ENCODE measurements around the gene CD69. TPM values are rescaled to one million over a fixed set of nuclear protein-coding genes. Genes with fewer than 3 reads are reported as not detected.
"Not testable (repeated sequence)": the region's sequence is repeated elsewhere in the genome, so short reads cannot be mapped to it uniquely, and the experiment has no call there.

The CD69 gene
- total and polyA plus RNA-seq, 4 donors = 1.3 to 2.7 (median 1.7) TPM

DNA sequence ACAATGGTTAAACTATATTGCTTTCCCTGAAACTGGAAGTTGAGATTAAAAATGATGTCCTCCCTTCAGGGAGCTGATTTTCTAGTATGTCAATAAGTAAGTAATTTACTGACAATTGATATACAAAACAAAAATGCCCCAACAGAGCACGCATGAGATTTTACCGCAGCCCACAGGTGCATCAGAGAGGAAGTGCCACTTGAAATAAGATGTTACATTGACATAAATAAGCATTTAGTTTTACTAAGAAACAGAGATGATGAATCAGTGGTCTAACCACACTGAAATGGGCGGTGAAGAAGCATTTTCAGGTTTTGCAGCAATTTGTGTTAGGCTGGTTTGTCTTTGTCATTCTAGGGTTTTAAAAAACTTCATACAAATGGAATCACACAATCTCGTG lies 19.0 kb downstream of the CD69 start (continued):
- TF ChIP-seq JUND (IDR thresholded peaks at IDR 0.05) (no peak), MAX (IDR thresholded peaks at IDR 0.05) (no peak)

GRCh38 chr12:9740106-9740750 lies 20.5 kb downstream of the CD69 start:
- Histone ChIP-seq H3K36me3 (ENCODE audit: control insufficient read depth in 4 of 4, insufficient read depth in 3 of 4, low read depth in 1 of 4, low read length in 3 of 4) (no peaks in the 10 kb centered on the region), H3K4me1 (ENCODE audit: control insufficient read depth in 4 of 4, insufficient read depth in 4 of 4, low read length in 3 of 4) (peaks cover 0 to 1% (median 0%) of the 10 kb centered on the region in 4 donors), H3K9ac (ENCODE audit: low read depth in 1 of 2, low read length in 2 of 2) (no peak overlapping the region), H3K4me3 (ENCODE audit: low read depth in 1 of 3, low read length in 3 of 3) (no peak overlapping the region), H3K27ac (ENCODE audit: low read depth in 1 of 2, low read length in 2 of 2) (no peak overlapping the region), H3K9me3 (ENCODE audit: control insufficient read depth in 4 of 4, low read length in 3 of 4) (no peaks in the 10 kb centered on the region), H3K27me3 (ENCODE audit: control insufficient read depth in 4 of 4, insufficient read depth in 4 of 4, low read length in 3 of 4) (no peaks in the 10 kb centered on the region)
- WGBS = 86% methylated on average over 7 of the region's 7 CpGs
- DNase-seq (ENCODE audit: low spot score) = no peak
- TF ChIP-seq JUND (IDR thresholded peaks at IDR 0.05) = no peak
- TF ChIP-seq GABPA (IDR thresholded peaks at IDR 0.05 in 1 of 2, conservative IDR thresholded peaks at IDR 0.05 in 1 of 2) = no peak
- no peak for TF ChIP-seq ATF3 (IDR thresholded peaks at IDR 0.05)
- TF ChIP-seq EGR1 (IDR thresholded peaks at IDR 0.05; ENCODE audit: low read depth in 2 of 2) = no peak
- TF ChIP-seq NR2F2 (IDR thresholded peaks at IDR 0.05) = no peak
- TF ChIP-seq REST (IDR thresholded peaks at IDR 0.05) = no peak
- TF ChIP-seq, protein P1, sequence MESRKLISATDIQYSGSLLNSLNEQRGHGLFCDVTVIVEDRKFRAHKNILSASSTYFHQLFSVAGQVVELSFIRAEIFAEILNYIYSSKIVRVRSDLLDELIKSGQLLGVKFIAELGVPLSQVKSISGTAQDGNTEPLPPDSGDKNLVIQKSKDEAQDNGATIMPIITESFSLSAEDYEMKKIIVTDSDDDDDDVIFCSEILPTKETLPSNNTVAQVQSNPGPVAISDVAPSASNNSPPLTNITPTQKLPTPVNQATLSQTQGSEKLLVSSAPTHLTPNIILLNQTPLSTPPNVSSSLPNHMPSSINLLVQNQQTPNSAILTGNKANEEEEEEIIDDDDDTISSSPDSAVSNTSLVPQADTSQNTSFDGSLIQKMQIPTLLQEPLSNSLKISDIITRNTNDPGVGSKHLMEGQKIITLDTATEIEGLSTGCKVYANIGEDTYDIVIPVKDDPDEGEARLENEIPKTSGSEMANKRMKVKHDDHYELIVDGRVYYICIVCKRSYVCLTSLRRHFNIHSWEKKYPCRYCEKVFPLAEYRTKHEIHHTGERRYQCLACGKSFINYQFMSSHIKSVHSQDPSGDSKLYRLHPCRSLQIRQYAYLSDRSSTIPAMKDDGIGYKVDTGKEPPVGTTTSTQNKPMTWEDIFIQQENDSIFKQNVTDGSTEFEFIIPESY (IDR thresholded peaks at IDR 0.05) = no peak
- no peak for TF ChIP-seq MAX (IDR thresholded peaks at IDR 0.05)
- no peak for TF ChIP-seq RXRA (IDR thresholded peaks at IDR 0.05)
- TF ChIP-seq SP1 (IDR thresholded peaks at IDR 0.05) = no peak
- TF ChIP-seq CTCF (IDR thresholded peaks at IDR 0.05; ENCODE audit: low read depth, low read length, missing input control) = no peak
- TF ChIP-seq HNF4A (conservative IDR thresholded peaks at IDR 0.05) = no peak

- not testable (repeated sequence) for H3K27me3 ChIP-seq (ENCODE audit: control insufficient read depth in 4 of 4, insufficient read depth in 4 of 4, low read length in 3 of 4); H3K9me3 ChIP-seq (ENCODE audit: control insufficient read depth in 4 of 4, low read length in 3 of 4); H3K36me3 ChIP-seq (ENCODE audit: control insufficient read depth in 4 of 4, insufficient read depth in 3 of 4, low read depth in 1 of 4, low read length in 3 of 4); H3K4me3 ChIP-seq (ENCODE audit: low read depth in 1 of 3, low read length in 3 of 3); H3K9ac ChIP-seq (ENCODE audit: low read depth in 1 of 2, low read length in 2 of 2); H3K4me1 ChIP-seq (ENCODE audit: control insufficient read depth in 4 of 4, insufficient read depth in 4 of 4, low read length in 3 of 4); DNase-seq (ENCODE audit: low spot score); H3K27ac ChIP-seq (ENCODE audit: low read depth in 1 of 2, low read length in 2 of 2)
- 77% methylated on average over 54 of the region's 54 CpGs for WGBS
These were observed 21.1 kb downstream of the CD69 start for GRCh38 chr12:9739404-9740105.

DNA sequence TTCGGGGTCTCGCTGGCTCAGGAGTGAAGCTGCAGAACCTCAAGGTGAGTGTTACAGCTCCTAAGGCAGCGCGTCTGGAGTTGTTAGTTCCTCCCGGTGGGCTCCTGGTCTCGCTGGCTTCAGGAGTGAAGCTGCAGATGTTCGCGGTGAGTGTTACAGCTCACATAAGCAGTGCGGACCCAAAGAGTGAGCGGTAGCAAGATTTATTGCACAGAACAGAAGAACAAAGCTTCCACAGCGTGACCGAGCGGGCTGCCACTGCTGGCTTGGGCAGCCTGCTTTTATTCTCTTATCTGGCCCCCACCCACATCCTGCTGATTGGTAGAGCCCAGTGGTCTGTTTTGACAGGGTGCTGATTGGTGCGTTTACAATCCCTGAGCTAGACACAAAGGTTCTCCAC lies 21.8 kb downstream of the CD69 start:
- H3K36me3 ChIP-seq (ENCODE audit: control insufficient read depth in 4 of 4, insufficient read depth in 3 of 4, low read depth in 1 of 4, low read length in 3 of 4); H3K9me3 ChIP-seq (ENCODE audit: control insufficient read depth in 4 of 4, low read length in 3 of 4); H3K4me1 ChIP-seq (ENCODE audit: control insufficient read depth in 4 of 4, insufficient read depth in 4 of 4, low read length in 3 of 4); H3K4me3 ChIP-seq (ENCODE audit: low read depth in 1 of 3, low read length in 3 of 3); H3K9ac ChIP-seq (ENCODE audit: low read depth in 1 of 2, low read length in 2 of 2); H3K27ac ChIP-seq (ENCODE audit: low read depth in 1 of 2, low read length in 2 of 2); DNase-seq (ENCODE audit: low spot score); H3K27me3 ChIP-seq (ENCODE audit: control insufficient read depth in 4 of 4, insufficient read depth in 4 of 4, low read length in 3 of 4): not testable (repeated sequence)
- 94% methylated on average over 14 of the region's 14 CpGs for WGBS
